Endothelial cell (in vitro differentiated cells): ENCODE data around the gene OBSL1. TPM values are rescaled to one million over a fixed set of nuclear protein-coding genes. Genes with fewer than 3 reads are reported as not detected.

Experiments
- DNase-seq: peaks from one replicate; pipeline ENCODE4 v3.0.0; 2021; ENCODE audit warnings: low spot score
- H3K27ac Mint-ChIP-seq: one replicate; pipeline ENCODE4 v1.8.0; 2021; ENCODE audit warnings: mixed read lengths, inconsistent platforms; ENCODE audit not compliant: unreplicated experiment
- H3K27me3 Mint-ChIP-seq: one replicate; pipeline ENCODE4 v1.8.0; 2021; ENCODE audit warnings: mild to moderate bottlenecking, moderate library complexity, mixed read lengths, inconsistent platforms; ENCODE audit not compliant: unreplicated experiment
- H3K36me3 Mint-ChIP-seq: one replicate; pipeline ENCODE4 v1.8.0; 2021; ENCODE audit warnings: mild to moderate bottlenecking, low read depth, mixed read lengths, inconsistent platforms; ENCODE audit not compliant: unreplicated experiment
- H3K4me1 Mint-ChIP-seq: one replicate; pipeline ENCODE4 v1.8.0; 2021; ENCODE audit warnings: mild to moderate bottlenecking, mixed read lengths, inconsistent platforms; ENCODE audit not compliant: unreplicated experiment
- H3K4me3 Mint-ChIP-seq: one replicate; pipeline ENCODE4 v1.8.0; 2021; ENCODE audit warnings: mild to moderate bottlenecking, mixed read lengths, inconsistent platforms; ENCODE audit not compliant: unreplicated experiment
- H3K9me3 Mint-ChIP-seq: one replicate; pipeline ENCODE4 v1.8.0; 2021; ENCODE audit warnings: mixed read lengths, inconsistent platforms; ENCODE audit not compliant: unreplicated experiment
- total RNA-seq: library from RNA; stranded (reverse); fragmentation: NEBNext Ultra II Directional; extraction: Animal tissue kit (Norgen Biotek cat#: 25700); gene quantifications from one replicate; pipeline ENCODE4 v1.2.1, GENCODE V29; 2021; ENCODE audit not compliant: unreplicated experiment
- TF ChIP-seq, protein P1 (sequence below): fragments of 200-600 bp; sonication (generic); IDR thresholded peaks from one replicate; pipeline ENCODE4 v1.5.0; 2021; ENCODE audit warnings: antibody characterized with exemption; ENCODE audit not compliant: unreplicated experiment

Gene OBSL1
- total RNA-seq, 1 donor from 2014 or later, result 53.4 TPM

- Mint-ChIP-seq H3K36me3 (peaks cover 4% of the 10 kb centered on the region), H3K27ac (no peak overlapping the region), H3K4me1 (peaks cover 61% of the 10 kb centered on the region), H3K27me3 (peaks cover 27% of the 10 kb centered on the region), H3K9me3 (no peaks in the 10 kb centered on the region), H3K4me3 (no peak overlapping the region)
- TF ChIP-seq, protein P1, sequence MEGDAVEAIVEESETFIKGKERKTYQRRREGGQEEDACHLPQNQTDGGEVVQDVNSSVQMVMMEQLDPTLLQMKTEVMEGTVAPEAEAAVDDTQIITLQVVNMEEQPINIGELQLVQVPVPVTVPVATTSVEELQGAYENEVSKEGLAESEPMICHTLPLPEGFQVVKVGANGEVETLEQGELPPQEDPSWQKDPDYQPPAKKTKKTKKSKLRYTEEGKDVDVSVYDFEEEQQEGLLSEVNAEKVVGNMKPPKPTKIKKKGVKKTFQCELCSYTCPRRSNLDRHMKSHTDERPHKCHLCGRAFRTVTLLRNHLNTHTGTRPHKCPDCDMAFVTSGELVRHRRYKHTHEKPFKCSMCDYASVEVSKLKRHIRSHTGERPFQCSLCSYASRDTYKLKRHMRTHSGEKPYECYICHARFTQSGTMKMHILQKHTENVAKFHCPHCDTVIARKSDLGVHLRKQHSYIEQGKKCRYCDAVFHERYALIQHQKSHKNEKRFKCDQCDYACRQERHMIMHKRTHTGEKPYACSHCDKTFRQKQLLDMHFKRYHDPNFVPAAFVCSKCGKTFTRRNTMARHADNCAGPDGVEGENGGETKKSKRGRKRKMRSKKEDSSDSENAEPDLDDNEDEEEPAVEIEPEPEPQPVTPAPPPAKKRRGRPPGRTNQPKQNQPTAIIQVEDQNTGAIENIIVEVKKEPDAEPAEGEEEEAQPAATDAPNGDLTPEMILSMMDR, result no peak
- no peak for DNase-seq
Measured at GRCh38 chr2:219514836-219515235, 56.5 kb downstream of the OBSL1 start.

- H3K27ac Mint-ChIP-seq, result no peak within 1 kb of the TSS
- H3K4me3 Mint-ChIP-seq, result no peak within 1 kb of the TSS
- H3K9me3 Mint-ChIP-seq, result no peaks in the 10 kb centered on the region
- H3K36me3 Mint-ChIP-seq, result peaks cover 4% of the 10 kb centered on the region
- TF ChIP-seq, protein P1, result no peak
- DNase-seq, result no peak
- H3K27me3 Mint-ChIP-seq, result peaks cover 24% of the 10 kb centered on the region
- peaks cover 63% of the 10 kb centered on the region for H3K4me1 Mint-ChIP-seq
Measured at GRCh38 chr2:219514196-219514761, 57.1 kb downstream of the OBSL1 start, which contains the start of gene ASIC4. Gene ASIC4, plus strand, starts transcription at chr2:219514482. Its CDS starts 243 bp downstream, at chr2:219514725.

DNA sequence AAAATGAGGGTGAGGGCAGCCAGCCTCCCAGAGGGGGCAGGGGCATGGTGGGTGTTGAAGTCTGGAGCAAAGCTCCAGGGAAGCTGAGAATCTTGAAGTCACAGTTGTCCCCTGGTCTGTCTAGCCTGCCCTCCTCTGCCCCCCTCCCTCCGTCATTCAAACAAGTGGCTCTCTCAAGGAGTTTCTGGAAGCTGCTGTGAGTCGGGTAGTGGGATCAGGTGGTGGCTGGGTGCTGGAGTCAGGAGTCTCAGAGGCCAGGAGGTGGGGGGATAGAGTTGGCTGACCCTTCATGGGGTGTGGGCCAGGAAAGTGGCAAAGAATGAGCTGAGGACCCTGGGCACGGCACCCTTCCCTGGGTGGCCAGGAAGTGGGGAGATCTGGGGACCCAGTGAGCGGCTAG lies 57.6 kb downstream of the OBSL1 start:
- Mint-ChIP-seq H3K9me3 (no peaks in the 10 kb centered on the region), H3K27ac (no peak overlapping the region), H3K36me3 (peaks cover 4% of the 10 kb centered on the region), H3K27me3 (peaks cover 22% of the 10 kb centered on the region), H3K4me1 (peaks cover 61% of the 10 kb centered on the region), H3K4me3 (no peak overlapping the region)
- no peak for DNase-seq
- TF ChIP-seq, protein P1, result no peak

- Mint-ChIP-seq H3K4me3 (no peak overlapping the region), H3K27me3 (peaks cover 17% of the 10 kb centered on the region), H3K27ac (no peak overlapping the region)
Measured at GRCh38 chr2:219512524-219513216, 58.7 kb downstream of the OBSL1 start.

More at GRCh38 chr2:219512524-219513216, 58.7 kb downstream of the OBSL1 start:
- TF ChIP-seq, protein P1, result no peak
- peaks cover 4% of the 10 kb centered on the region for H3K36me3 Mint-ChIP-seq
- peaks cover 51% of the 10 kb centered on the region for H3K4me1 Mint-ChIP-seq
- DNase-seq, result no peak
- H3K9me3 Mint-ChIP-seq, result no peaks in the 10 kb centered on the region
